H1 (cell line): Measurements from ENCODE around the gene ANKRD31. TPM values are rescaled to one million over a fixed set of nuclear protein-coding genes. Genes with fewer than 3 reads are reported as not detected.

Experiments used
- CTCF ChIA-PET: fragments of 300-600 bp; sonication (Branson Sonifier 250); formaldehyde crosslinking; loops from one replicate; lab custom pipeline; 2021; ENCODE audit not compliant: partially characterized antibody; lab: Charles Lee
- POLR2A ChIA-PET: fragments of 300-600 bp; sonication (Branson Sonifier 250); formaldehyde crosslinking; loops from one replicate; lab custom pipeline; 2021; ENCODE audit warnings: inconsistent platforms; ENCODE audit not compliant: partially characterized antibody; lab: Charles Lee
- DNase-seq, 2 experiments: peaks; one replicate each; pipeline versions ENCODE4 v3.0.0 to v3.0.0-alpha.2; 2010 to 2022; ENCODE audit warnings: low spot score in 2 of 2, low read depth in 1 of 2, mixed read lengths in 1 of 2
- FAIRE-seq: peaks from 2 replicates; lab custom pipeline; 2011; peaks lifted over from hg19 to GRCh38; lab: Jason Lieb, UNC
- H2AFZ ChIP-seq: 2 replicates; pipeline ENCODE4 v1.8.1; 2012; ENCODE audit warnings: low read length, inconsistent platforms
- H2AK5ac ChIP-seq: 2 replicates; pipeline ENCODE4 v1.6.1; 2013; ENCODE audit warnings: low read depth, low read length
- H2BK120ac ChIP-seq: replicated peaks from 2 replicates; pipeline ENCODE3; 2013; ENCODE audit warnings: low read depth, low read length, inconsistent platforms
- H2BK12ac ChIP-seq: 2 replicates; pipeline ENCODE4 v1.6.1; 2013; ENCODE audit warnings: low read depth, low read length
- H2BK15ac ChIP-seq: 2 replicates; pipeline ENCODE4 v1.6.1; 2013; ENCODE audit warnings: low read length
- H2BK20ac ChIP-seq: 2 replicates; pipeline ENCODE4 v1.6.1; 2013; ENCODE audit warnings: low read length
- H2BK5ac ChIP-seq: 2 replicates; pipeline ENCODE4 v1.6.1; 2013; ENCODE audit warnings: low read depth, low read length
- H3K14ac ChIP-seq: 2 replicates; pipeline ENCODE4 v1.6.1; 2013; ENCODE audit warnings: inconsistent platforms; ENCODE audit not compliant: insufficient read length
- H3K18ac ChIP-seq: 2 replicates; pipeline ENCODE4 v1.6.1; 2013; ENCODE audit warnings: low read length; ENCODE audit errors: extremely low read depth
- H3K23ac ChIP-seq: 2 replicates; pipeline ENCODE4 v1.6.1; 2013; ENCODE audit warnings: inconsistent platforms; ENCODE audit not compliant: insufficient read length
- H3K23me2 ChIP-seq: 2 replicates; pipeline ENCODE4 v1.6.1; 2013; ENCODE audit warnings: low read depth, low read length
- H3K27ac ChIP-seq: 2 replicates; pipeline ENCODE4 v1.6.1; 2011; ENCODE audit warnings: low read depth, low read length, inconsistent platforms
- H3K27me3 ChIP-seq, 4 experiments: replicated peaks in 1 of 4; 1 replicate in 1 of 4; 2 replicates in 3 of 4; pipeline versions ENCODE4 v1.6.1 to v1.8.1; 2011 to 2013; ENCODE audit warnings: low read length in 3 of 4, mild to moderate bottlenecking in 3 of 4, inconsistent platforms in 2 of 4, mixed read lengths in 2 of 4, moderate library complexity in 1 of 4; ENCODE audit not compliant: control insufficient read depth in 3 of 4, insufficient read depth in 3 of 4; ENCODE audit errors: extremely low read depth in 1 of 4
- H3K36me3 ChIP-seq, 4 experiments: 2 replicates each; pipeline versions ENCODE4 v1.6.1 to v1.8.1; 2011 to 2013; ENCODE audit warnings: mild to moderate bottlenecking in 4 of 4, low read length in 3 of 4, moderate library complexity in 2 of 4, control low read depth in 1 of 4, inconsistent platforms in 1 of 4; ENCODE audit not compliant: insufficient read depth in 4 of 4, control insufficient read depth in 2 of 4
- H3K4ac ChIP-seq: replicated peaks from 2 replicates; pipeline ENCODE3; 2013; ENCODE audit warnings: low read length, low read depth, mixed read lengths, inconsistent platforms; ENCODE audit not compliant: insufficient read length
- H3K4me1 ChIP-seq, 4 experiments: replicated peaks in 1 of 4; 1 replicate in 1 of 4; 2 replicates in 3 of 4; pipeline versions ENCODE4 v1.6.1 to v1.8.1; 2011 to 2013; ENCODE audit warnings: low read length in 3 of 4, inconsistent platforms in 2 of 4, mixed read lengths in 1 of 4; ENCODE audit not compliant: insufficient read depth in 4 of 4, control insufficient read depth in 3 of 4
- H3K4me2 ChIP-seq, 2 experiments: 2 replicates each; pipeline versions ENCODE4 v1.6.1 to v1.8.1; 2011 to 2013; ENCODE audit warnings: low read depth in 2 of 2, low read length in 2 of 2, control low read depth in 1 of 2, inconsistent platforms in 1 of 2, mild to moderate bottlenecking in 1 of 2; ENCODE audit not compliant: insufficient read depth in 1 of 2
- H3K4me3 ChIP-seq, 4 experiments: fragments of 200-600, 300-600 bp in 1 of 4; sonication (generic), shearing (Covaris generic), sonication (Bioruptor Twin) in 1 of 4; 2 replicates each; pipeline versions ENCODE4 v1.5.1 to v1.8.1; 2011 to 2016; ENCODE audit warnings: low read length in 4 of 4, low read depth in 3 of 4, control low read depth in 2 of 4, inconsistent platforms in 2 of 4, mild to moderate bottlenecking in 2 of 4, mixed read lengths in 1 of 4, moderate library complexity in 1 of 4; ENCODE audit not compliant: insufficient read depth in 2 of 4; ENCODE audit errors: extremely low read depth in 1 of 4
- H3K56ac ChIP-seq: replicated peaks from 2 replicates; pipeline ENCODE3; 2013; ENCODE audit warnings: low read depth, mild to moderate bottlenecking, mixed read lengths, low read length, inconsistent platforms; ENCODE audit not compliant: insufficient read length
- H3K79me1 ChIP-seq: 2 replicates; pipeline ENCODE4 v1.6.1; 2013; ENCODE audit warnings: low read depth, low read length, control low read depth
- H3K79me2 ChIP-seq, 2 experiments: 2 replicates each; pipeline versions ENCODE4 v1.6.1 to v1.8.1; 2012 to 2013; ENCODE audit warnings: low read length in 2 of 2, mild to moderate bottlenecking in 2 of 2, inconsistent platforms in 1 of 2; ENCODE audit not compliant: insufficient read depth in 2 of 2, control insufficient read depth in 1 of 2
- H3K9ac ChIP-seq, 4 experiments: replicated peaks in 1 of 4; 1 replicate in 1 of 4; 2 replicates in 3 of 4; pipeline versions ENCODE4 v1.6.1 to v1.8.1; 2011 to 2013; ENCODE audit warnings: low read depth in 3 of 4, low read length in 3 of 4, control low read depth in 2 of 4, mild to moderate bottlenecking in 2 of 4, moderate library complexity in 2 of 4, inconsistent platforms in 1 of 4; ENCODE audit errors: extremely low read depth in 1 of 4
- H3K9me3 ChIP-seq, 2 experiments: 2 replicates each; pipeline versions ENCODE4 v1.6.1 to v1.8.1; 2012 to 2013; ENCODE audit warnings: mild to moderate bottlenecking in 2 of 2, moderate library complexity in 2 of 2, control low read depth in 1 of 2, inconsistent platforms in 1 of 2, low read depth in 1 of 2, low read length in 1 of 2, mixed read lengths in 1 of 2; ENCODE audit not compliant: insufficient read depth in 2 of 2
- H4K20me1 ChIP-seq, 2 experiments: replicated peaks in 1 of 2; 2 replicates each; pipeline versions ENCODE3 to v1.8.1; 2011 to 2013; ENCODE audit warnings: inconsistent platforms in 2 of 2, low read length in 2 of 2, mild to moderate bottlenecking in 1 of 2; ENCODE audit not compliant: insufficient read depth in 2 of 2, control insufficient read depth in 1 of 2
- H4K5ac ChIP-seq: 2 replicates; pipeline ENCODE4 v1.6.1; 2013; ENCODE audit warnings: low read length, low read depth, mixed read lengths, inconsistent platforms; ENCODE audit not compliant: insufficient read length
- H4K8ac ChIP-seq: 2 replicates; pipeline ENCODE4 v1.8.0; 2013; ENCODE audit warnings: mild to moderate bottlenecking, moderate library complexity, low read length, inconsistent platforms; ENCODE audit not compliant: insufficient read depth; ENCODE audit errors: extremely low read depth
- H4K91ac ChIP-seq: replicated peaks from 2 replicates; pipeline ENCODE3; 2013; ENCODE audit warnings: low read length, mixed read lengths, inconsistent platforms; ENCODE audit not compliant: insufficient read length
- ASH2L ChIP-seq: fragments of 200-600, 300-600 bp; sonication (generic); IDR thresholded peaks from one replicate; pipeline ENCODE4 v1.7.1; 2017; ENCODE audit warnings: low read length
- BCL11A ChIP-seq, 2 experiments: IDR thresholded peaks; one replicate each; pipeline ENCODE4 v1.6.1; 2011; ENCODE audit warnings: low read depth in 2 of 2, low read length in 2 of 2, mild to moderate bottlenecking in 2 of 2
- CEBPB ChIP-seq: IDR thresholded peaks from 2 replicates; pipeline ENCODE4 v1.6.1; 2012; ENCODE audit warnings: low read depth, low read length
- CHD2 ChIP-seq: IDR thresholded peaks from 2 replicates; pipeline ENCODE4 v1.6.1; 2012; ENCODE audit warnings: low read length, improper control_type of control experiment
- CTBP2 ChIP-seq: IDR thresholded peaks from 2 replicates; pipeline ENCODE4 v1.7.0; 2011; ENCODE audit warnings: borderline replicate concordance, mild to moderate bottlenecking, moderate library complexity, mixed read lengths, low read length; ENCODE audit not compliant: insufficient read depth, insufficient read length
- FOSL1 ChIP-seq: IDR thresholded peaks from 2 replicates; pipeline ENCODE4 v1.6.1; 2011; ENCODE audit warnings: mild to moderate bottlenecking, low read depth, low read length, moderate library complexity; ENCODE audit not compliant: insufficient read depth
- HDAC2 ChIP-seq, 2 experiments: fragments of 300-600 bp in 1 of 2; sonication (generic) in 1 of 2; IDR thresholded peaks; 2 replicates each; pipeline ENCODE4 v1.6.1; 2011 to 2012; ENCODE audit warnings: low read depth in 2 of 2, low read length in 2 of 2, mild to moderate bottlenecking in 2 of 2, moderate library complexity in 2 of 2, borderline replicate concordance in 1 of 2, inconsistent platforms in 1 of 2
- KDM5A ChIP-seq: fragments of 200-600 bp; IDR thresholded peaks from 2 replicates; pipeline ENCODE4 v1.7.1; 2012; ENCODE audit warnings: mild to moderate bottlenecking, low read length, inconsistent platforms, mixed read lengths
- SIN3A ChIP-seq, 2 experiments: IDR thresholded peaks in 1 of 2; conservative IDR thresholded peaks in 1 of 2; 2 replicates each; pipeline ENCODE4 v1.6.1; 2011 to 2012; ENCODE audit warnings: low read length in 2 of 2, improper control_type of control experiment in 1 of 2, low read depth in 1 of 2, mild to moderate bottlenecking in 1 of 2
- SIRT6 ChIP-seq: IDR thresholded peaks from one replicate; pipeline ENCODE4 v1.7.1; 2012; ENCODE audit warnings: low read length, inconsistent platforms
- TAF7 ChIP-seq: optimal IDR thresholded peaks from 2 replicates; pipeline ENCODE3; 2011; ENCODE audit warnings: low read depth, mild to moderate bottlenecking, inconsistent platforms, low read length, moderate library complexity, borderline replicate concordance
- TCF12 ChIP-seq: IDR thresholded peaks from 2 replicates; pipeline ENCODE4 v1.6.1; 2011; ENCODE audit warnings: low read depth, mild to moderate bottlenecking, low read length
- YY1 ChIP-seq: IDR thresholded peaks from 2 replicates; pipeline ENCODE4 v1.6.1; 2011; ENCODE audit warnings: low read depth, mild to moderate bottlenecking, low read length
- WGBS, 2 experiments: shearing (Covaris generic) in 1 of 2; methylation state at CpG; one replicate each; pipeline versions ENCODE4 v1.1.6 to v1.1.7; 2013 to 2015; ENCODE audit warnings: low lambda C conversion rate in 2 of 2, mixed read lengths in 2 of 2, inconsistent platforms in 1 of 2, low coverage in 1 of 2, missing lambda C conversion rate in 1 of 2; ENCODE audit not compliant: insufficient replicate concordance in 2 of 2, insufficient coverage in 1 of 2, insufficient read length in 1 of 2; ENCODE audit errors: extremely low coverage in 1 of 2, missing lambda C conversion rate in 1 of 2; 5-methylcytosine and 5-hydroxymethylcytosine counted together
- polyA plus RNA-seq, 7 experiments: library from polyadenylated mRNA; depleted of rRNA in 3 of 7; stranded (reverse) in 5 of 7; unstranded in 2 of 7; fragments of >200 nt in 5 of 7; fragments of 200-250 nt in 2 of 7; gene quantifications; 1 replicate in 5 of 7; 2 replicates in 1 of 7; 4 replicates in 1 of 7; pipeline versions ENCODE4 v1.2.1 to v1.2.3, GENCODE V29; 2011 to 2013; ENCODE audit warnings: missing spikeins in 2 of 7, mixed read lengths in 2 of 7
- total RNA-seq: library from RNA; stranded (reverse); fragmentation: NEBNext Ultra II Directional; extraction: Animal tissue kit (Norgen Biotek cat#: 25700); gene quantifications from 2 replicates; pipeline ENCODE4 v1.2.1, GENCODE V29; 2021

ANKRD31 gene
- total and polyA plus RNA-seq, 2 of the 8 experiments (the other 6 are each of a cell fraction or from before 2014, with no cell fraction given) = 0.05 to 0.06 TPM

DNA sequence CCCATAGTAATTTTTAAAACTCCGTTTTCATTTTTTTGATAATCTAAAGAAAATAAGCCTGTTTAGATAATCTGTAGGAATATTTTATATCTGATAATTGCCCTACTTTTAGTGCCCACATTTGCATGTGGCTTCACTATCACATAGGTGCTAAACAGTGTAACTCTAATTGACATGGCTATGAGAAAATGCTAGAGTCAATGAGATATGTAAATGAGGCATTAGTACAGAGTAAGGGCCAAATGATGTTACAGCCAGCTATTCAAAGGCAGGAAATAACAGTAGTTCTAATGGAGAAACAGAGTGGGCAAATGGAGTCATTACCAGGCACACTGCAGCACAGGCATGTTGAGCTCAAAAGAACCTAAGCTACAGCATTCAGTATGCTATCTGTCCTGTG lies 147.0 kb downstream of the ANKRD31 start:
- H3K27ac ChIP-seq = no peak overlapping the region
- no peak overlapping the region for H4K5ac ChIP-seq
- no peak for TF ChIP-seq ASH2L
- no peak for TF ChIP-seq CTBP2
- TF ChIP-seq HDAC2 (IDR thresholded peaks at IDR 0.05; ENCODE audit: borderline replicate concordance in 1 of 2, low read depth in 2 of 2, low read length in 2 of 2) = no peak
- TF ChIP-seq CHD2 = no peak
- no peak for TF ChIP-seq CEBPB
- no peak for TF ChIP-seq SIN3A (conservative IDR thresholded peaks at IDR 0.05 in 1 of 2, IDR thresholded peaks at IDR 0.05 in 1 of 2; ENCODE audit: low read depth in 1 of 2, low read length in 2 of 2)
- no peak for TF ChIP-seq SIRT6
- no peak for TF ChIP-seq YY1
- no peak for TF ChIP-seq TAF7
- TF ChIP-seq TCF12 = no peak
- no peak for TF ChIP-seq BCL11A (IDR thresholded peaks at IDR 0.05; ENCODE audit: low read depth in 2 of 2, low read length in 2 of 2)
- no peak for TF ChIP-seq FOSL1
- no peak for TF ChIP-seq KDM5A
- H2BK12ac ChIP-seq = no peak overlapping the region
- no peak overlapping the region for H3K4ac ChIP-seq
- H2BK120ac ChIP-seq = no peak overlapping the region
- no peak overlapping the region for H4K91ac ChIP-seq
- no peak overlapping the region for H3K4me3 ChIP-seq
- no peak overlapping the region for H3K14ac ChIP-seq
- POLR2A ChIA-PET = no interaction called here
- DNase-seq = no peak
- H4K20me1 ChIP-seq = no peaks in the 10 kb centered on the region
- 74% methylated on average over 1 of the region's 1 CpG; no CpG with 5 or more reads in 1 of the 2 experiments for WGBS, 2 experiments
- no peak overlapping the region for H2BK20ac ChIP-seq
- H2BK15ac ChIP-seq = no peak overlapping the region
- no peaks in the 10 kb centered on the region for H3K9me3 ChIP-seq
- H3K23ac ChIP-seq = no peak overlapping the region
- CTCF ChIA-PET = interaction anchor here (0.5 to 1.0 kb wide), 2 partner anchors 39 to 178 kb away, joined by 3 read pairs; no protein-coding TSS in a partner anchor
- H3K23me2 ChIP-seq = no peaks in the 10 kb centered on the region; the same call in 1 of the 2 replicates
- no peaks in the 10 kb centered on the region for H3K4me1 ChIP-seq
- H3K79me2 ChIP-seq = no peaks in the 10 kb centered on the region
- H3K18ac ChIP-seq = no peak overlapping the region
- FAIRE-seq = no peak
- H4K8ac ChIP-seq = no peak overlapping the region
- no peaks in the 10 kb centered on the region for H3K79me1 ChIP-seq
- no peak overlapping the region for H2AK5ac ChIP-seq
- no peak overlapping the region for H3K56ac ChIP-seq
- H2AFZ ChIP-seq = no peak overlapping the region
- H3K4me2 ChIP-seq = no peak overlapping the region
- H3K27me3 ChIP-seq = peaks cover 0 to 1% (median 0%) of the 10 kb centered on the region in 4 experiments; a peak in 1 of 7 replicates
- H3K9ac ChIP-seq = no peak overlapping the region
- H2BK5ac ChIP-seq = no peak overlapping the region
- H3K36me3 ChIP-seq = no peaks in the 10 kb centered on the region
